Vagina (tissue), 2 donors: Measurements from ENCODE around the gene NCOR2.

Experiments
- CTCF ChIP-seq, 3 experiments: fragments of 450-650 bp in 2 of 3; fragments of 200-600 bp in 1 of 3; sonication (generic) in 1 of 3; IDR thresholded peaks; one replicate each; pipeline ENCODE4 v1.5.1; 2017 to 2019; ENCODE audit warnings: antibody characterized with exemption in 3 of 3, mild to moderate bottlenecking in 2 of 3, moderate library complexity in 2 of 3
- POLR2A ChIP-seq, 2 donors: fragments of 450-650 bp; IDR thresholded peaks; one replicate each; pipeline ENCODE4 v1.6.1; 2017; ENCODE audit warnings: antibody characterized with exemption in 2 of 2, mild to moderate bottlenecking in 2 of 2, moderate library complexity in 2 of 2

DNA sequence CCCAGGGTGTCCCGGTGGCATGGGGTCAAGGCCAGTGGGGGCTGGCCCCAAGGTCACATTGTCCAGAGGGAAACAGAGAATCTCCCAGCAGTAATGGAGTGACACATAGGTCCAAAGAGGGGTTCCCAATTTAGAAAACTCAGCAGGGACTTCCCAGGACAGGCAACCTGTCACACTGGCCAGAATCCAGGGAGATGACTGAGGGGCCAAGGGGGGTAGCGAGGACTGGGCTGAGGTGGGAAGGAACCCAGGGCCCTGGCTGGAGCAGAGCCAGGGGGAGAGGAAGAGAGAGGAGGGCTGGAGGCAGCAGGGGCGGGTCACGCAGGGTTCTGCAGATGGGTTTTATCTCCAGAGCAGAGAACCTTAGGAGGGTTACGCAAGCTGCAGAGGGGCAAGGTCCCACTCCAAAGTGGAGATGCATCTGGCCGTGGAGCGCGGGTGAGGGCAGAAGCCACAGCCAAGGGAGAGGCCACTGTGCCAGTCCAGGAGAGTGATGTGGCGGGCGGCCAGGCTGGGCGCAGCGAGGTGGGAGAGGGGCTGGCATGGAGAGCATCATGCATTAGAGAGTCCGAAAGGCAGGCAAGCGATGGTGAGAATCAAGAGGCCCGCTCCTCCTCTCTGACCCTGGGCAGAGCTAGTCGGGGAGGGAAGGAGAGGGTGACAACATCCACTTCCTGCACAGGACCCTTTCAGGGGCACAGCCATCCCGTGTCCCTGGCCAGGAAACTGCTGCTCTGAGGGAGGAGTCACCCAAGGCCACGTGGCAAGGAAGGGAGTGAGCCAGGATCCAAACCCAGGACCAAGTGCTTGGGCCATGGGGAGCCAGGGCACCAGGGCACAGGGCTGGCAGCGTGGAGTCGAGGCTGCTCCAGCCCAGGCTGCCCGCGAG, 29.0 kb downstream of the NCOR2 start:
- TF ChIP-seq CTCF (IDR thresholded peaks at IDR 0.05) (no peak), POLR2A (IDR thresholded peaks at IDR 0.05) (no peak)
